ENCODE measurements around the gene KCNJ16.

DNA sequence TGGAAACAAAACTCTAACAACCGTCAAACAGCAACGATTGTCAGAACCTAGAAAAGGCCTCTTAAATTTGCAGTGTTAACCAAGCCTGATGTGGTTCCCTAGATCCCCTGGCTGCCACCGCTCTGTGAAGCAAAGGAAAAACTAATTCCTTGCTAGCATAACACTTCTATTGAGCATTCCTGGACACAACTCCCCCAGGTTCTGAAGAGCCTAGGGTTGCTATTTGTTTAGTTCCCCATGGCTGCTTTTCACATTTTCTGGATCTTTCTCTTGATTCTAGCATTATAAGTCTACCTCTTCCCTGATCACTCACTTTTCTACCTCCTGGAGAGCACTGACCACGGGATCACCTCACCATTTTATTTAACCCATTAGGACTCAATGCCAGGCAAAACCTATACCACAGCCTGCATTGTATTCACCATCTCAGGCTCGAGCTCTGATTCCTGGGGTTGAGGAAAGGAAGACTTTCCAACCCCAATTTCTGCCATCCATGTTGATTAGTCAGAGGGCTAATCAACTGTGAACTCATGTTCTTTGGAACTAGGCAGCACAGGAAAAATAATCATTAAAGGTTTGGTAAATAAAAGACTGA is 692 bp upstream of the KCNJ16 start:
- no peak for TF ChIP-seq EZH2 (IDR thresholded peaks at IDR 0.05; ENCODE audit: insufficient read depth, poor library complexity, severe bottlenecking)
- no peak for TF ChIP-seq EZH2phosphoT487 (IDR thresholded peaks at IDR 0.05; ENCODE audit: insufficient read depth, low read depth)
